HG02981 (cell line): ENCODE results near the gene PYGL.
"Not testable (repeated sequence)": the region's sequence is repeated elsewhere in the genome, so short reads cannot be mapped to it uniquely, and the experiment has no call there.

Experiments used
- ATAC-seq: cut with Tn5 transposase; IDR thresholded peaks from one replicate; pipeline ENCODE4 v1.9.1; 2021; ENCODE audit warnings: mild to moderate bottlenecking, moderate library complexity; ENCODE audit not compliant: unreplicated experiment

PYGL gene

DNA sequence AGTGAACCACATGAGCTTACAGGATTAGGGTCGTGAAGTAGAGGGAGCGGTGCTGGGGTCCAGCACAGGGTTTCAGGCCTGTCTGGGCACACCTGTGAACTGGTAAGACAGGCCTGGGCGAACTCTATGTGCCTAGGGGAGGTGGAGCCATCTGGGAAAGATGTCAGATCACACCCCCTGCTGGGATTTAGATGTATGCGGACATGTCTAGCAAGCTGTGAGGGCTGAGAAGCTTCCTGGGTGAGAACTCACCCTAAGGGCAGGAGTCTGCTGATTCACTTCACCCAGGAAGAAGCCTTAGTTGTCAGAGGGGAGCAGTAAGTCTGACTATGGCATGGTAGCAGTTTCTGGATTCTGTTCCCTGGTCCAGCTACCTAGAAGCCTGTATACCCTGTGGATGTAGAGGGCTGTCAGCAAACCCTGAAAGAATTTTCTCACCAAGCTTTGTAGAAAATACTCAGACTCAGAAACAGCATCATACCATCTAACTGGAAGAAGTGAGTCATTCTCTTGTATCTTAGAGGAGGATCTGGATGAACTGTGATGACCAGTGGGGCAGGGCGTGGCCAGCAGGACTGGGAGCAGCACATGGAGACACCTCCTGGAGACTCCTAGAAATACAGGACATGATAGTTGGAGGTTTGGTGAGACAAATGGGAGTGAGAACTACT lies 11.2 kb upstream of the PYGL start:
- no peak for ATAC-seq

DNA sequence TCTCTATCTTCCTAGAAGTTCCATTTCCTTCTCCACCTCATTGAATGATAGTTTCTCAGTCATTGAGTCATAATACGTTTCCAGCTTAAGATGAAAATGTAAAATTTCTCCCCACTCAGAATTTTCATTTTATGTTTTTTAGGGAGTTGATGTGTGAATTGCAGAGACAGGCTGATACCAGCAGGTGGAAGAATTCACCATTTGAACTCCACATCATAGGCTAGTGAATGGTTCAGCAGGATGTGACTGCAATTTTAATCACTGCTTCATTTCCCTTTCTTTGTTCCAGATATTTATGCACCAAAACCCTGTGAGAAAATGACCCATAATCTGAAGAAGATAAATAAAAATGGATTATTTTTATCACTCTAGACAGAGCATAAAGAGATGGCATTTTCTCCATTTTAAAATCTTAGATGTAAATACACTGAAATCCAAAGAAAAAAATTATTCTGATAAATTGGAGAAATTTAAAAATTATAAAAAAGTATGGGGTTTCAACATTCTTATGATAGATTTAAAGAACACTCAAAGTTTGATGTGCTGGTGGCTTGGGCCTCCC lies 10.6 kb upstream of the PYGL start:
- ATAC-seq: no peak

DNA sequence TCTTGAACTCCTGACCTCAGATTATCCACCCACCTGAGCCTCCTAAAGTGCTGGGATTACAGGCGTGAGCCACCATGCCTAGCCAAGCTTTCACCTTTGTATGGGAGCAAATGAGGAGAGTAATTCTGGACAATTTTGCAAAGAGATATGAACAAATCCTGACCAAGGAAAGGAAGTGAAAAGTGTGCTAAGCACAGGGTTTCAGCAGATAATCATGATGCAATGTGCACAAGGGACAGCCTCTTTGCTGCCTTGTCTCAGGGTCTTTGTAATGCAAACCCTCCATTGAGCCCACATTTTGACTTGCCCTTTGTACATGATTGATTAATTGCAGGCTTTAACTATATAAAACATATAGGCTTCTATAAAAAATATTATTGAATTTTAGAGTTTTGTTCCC lies 9.2 kb upstream of the PYGL start:
- no peak for ATAC-seq

DNA sequence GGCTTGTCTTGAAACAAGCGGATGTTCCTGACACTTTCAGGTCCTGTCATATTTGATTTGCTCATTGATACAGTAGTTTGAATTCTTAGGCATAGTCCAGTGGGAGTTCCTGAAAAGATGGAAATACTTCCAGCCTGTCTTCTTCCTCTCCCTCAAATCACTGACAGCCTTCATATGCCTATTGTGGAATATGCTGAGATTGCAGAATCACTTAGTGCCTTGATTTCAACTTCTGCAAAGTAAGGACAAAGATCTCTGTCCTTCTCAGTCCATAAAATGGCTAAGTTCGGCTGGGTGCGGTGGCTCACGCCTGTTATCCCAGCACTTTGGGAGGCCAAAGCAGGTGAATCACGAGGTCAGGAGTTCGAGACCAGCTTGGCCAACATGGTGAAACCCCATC lies 6.7 kb upstream of the PYGL start:
- ATAC-seq: no peak

DNA sequence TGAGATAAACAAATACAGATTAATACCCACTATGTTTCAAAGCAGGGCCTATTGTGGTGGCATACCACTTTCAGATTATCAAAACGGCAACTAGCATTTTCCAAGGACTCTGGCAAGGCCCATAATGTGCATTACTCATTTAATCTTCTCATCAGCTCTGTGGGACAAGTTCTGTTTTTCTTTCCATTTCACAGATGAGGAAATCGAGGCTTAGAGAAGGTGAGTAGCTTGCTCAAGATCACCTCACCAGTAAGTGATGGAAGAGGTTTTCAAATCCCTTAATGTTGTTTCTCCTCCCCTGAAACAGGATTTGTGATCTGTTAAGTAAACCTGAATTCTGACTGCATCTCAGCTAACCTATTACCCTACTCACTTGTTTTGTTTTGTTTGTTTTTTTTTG lies 3.9 kb upstream of the PYGL start:
- no peak for ATAC-seq

DNA sequence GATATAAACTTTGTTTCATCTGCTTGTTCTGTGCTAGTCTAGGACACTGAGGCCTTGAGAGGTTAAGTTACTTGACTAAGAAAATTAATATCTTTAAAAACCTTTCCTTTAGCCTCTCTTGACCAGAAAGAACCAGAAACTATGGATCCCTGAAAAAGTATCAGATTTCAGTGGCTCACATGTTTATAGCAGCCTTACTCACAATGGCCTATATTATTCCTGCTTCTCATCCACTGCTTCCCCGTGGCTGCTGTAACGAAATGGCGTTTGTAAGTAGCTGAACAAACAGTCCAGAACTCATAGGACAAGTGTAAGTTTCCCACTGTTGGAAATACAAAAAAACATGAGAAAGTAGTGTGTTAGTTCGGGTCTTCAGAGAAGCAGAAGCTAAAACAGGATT lies 3.2 kb upstream of the PYGL start:
- no peak for ATAC-seq

DNA sequence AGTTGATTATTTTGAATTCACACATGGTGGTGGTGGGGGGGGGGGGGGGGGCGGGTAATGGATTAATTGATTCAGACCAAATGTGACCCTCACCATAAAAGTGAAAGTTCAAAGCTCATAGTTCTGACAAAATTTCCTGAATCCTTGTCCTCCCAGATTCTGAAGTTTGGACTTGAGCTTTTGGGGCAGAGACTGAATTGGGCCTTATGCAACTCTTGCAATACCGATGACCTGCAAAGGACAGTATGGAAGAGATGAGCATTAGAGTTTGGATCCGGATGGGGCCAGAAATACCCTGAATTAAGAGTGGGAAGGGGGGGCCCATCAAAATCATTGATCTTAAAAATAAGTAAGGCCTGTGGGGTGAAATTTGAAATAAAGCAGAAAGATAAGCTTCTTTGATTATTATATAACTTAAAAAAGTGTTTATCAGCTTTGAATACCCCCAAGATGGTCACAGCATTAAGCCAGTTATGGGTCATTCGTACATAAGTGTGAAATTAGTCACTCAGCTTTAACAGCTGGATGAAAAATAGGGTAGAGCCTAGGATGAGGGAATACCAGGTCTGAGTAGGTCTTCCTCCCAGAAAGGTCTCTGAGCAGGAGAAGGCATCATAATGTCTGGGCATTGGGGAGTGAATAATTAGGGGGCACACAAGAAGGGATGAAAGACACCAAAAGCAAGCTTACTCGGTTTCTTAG lies 2.1 kb upstream of the PYGL start:
- ATAC-seq: no peak

DNA sequence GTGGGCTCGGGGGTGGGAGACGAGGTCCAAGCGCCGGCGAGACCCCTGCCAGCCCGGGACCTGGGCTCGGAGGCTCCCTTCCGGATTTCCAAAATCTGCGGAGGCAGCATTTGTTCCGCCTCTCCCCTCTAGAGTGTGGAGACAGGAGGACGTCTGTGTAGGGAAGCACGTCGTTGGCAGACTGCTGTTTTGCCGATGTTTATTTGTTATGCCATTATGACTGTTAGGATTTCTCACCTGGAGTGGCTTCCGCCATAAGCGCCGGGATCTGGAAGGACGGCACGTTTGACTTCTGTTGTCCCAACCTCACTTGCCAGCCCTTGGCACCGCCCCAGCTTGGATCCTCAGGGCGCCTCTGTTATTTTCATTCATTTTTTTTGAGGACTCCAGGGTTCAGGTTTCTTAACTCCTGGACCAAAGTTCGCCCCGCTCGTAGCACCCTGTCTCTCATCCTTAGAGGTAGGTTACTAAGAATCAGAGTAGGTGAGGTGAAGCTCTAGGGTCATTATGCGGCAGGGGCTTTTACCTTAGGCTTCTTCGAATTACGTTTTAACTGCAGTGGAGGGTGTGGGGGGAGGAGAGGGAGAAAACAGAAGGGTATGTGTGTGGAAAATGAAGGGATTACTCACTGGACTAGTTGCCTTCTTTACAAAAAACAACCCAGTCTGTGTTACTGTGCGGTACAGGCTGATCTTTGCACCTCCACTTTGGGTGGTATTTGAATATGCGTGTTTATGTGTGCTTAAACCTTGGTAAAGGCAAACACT lies 547 bp upstream of the PYGL start:
- ATAC-seq: peak; percentile 18

DNA sequence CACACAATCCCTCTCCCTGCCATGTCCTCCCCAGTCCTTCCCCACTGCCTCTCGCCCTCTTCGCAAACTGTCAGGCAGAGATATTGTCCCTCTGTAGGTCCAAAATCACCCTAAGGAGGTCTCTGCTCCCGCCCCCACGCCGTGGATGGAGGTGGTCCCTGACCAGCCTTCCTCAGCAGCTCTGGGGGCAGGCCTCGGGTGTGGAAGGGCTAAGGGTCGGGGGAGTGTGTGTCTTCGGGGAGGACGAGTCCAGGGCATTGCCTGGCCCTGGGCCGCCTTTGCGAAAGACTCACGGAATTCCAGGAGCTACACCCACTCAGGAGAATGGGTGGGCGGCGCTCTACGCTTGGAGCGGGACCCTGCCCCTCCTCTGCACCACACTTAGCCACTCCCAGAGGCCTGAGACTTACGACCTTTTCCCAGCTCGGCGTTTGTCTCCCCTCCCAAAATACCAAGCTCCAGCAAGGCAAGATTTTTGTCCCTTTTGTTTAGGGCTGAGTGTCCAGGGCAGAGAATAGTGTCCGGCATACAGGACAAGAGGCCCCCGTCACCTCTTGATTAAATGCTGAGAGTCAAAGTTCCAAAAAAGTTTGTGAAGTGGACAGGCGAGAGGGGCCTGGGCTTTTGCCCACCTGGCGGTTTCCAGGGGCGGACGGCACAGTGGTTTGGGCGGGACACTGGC lies 881 bp downstream of the PYGL start:
- ATAC-seq: no peak

DNA sequence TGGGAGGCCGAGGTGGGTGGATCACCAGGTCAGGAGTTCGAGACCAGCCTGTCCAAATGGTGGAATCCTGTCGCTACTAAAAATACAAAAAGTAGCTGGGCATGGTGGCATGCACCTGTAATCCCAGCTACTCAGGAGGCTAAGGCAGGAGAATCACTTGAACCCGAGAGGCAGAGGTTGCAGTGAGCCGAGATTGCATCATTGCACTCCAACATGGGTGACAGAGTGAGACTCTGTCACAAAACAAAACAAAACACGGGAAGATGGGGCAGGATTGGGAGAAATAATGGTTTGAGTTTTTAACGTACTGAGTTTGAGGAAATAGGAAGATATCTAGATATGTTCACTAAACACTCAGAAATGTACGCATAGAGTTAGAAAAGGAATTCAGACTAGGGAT lies 2.6 kb downstream of the PYGL start:
- not testable (repeated sequence) for ATAC-seq

DNA sequence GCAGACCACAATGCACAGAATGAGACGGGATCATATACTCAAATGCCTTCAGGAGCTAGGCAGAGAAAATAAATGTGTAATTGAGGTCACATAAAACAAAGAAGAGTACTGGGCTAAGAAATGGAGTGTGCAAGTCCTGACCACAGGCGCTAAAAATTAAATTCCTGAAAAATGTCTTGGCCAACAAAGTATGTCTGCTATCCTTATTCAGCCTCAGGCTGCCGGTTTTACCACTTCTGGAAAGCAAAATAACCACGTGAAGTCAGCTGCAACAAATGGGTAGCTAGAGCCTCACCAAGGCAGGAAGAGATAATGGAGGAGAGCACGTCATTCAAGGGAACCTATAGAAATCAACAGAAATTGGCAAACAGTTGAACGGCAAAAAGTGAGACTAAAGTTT lies 3.1 kb downstream of the PYGL start:
- no peak for ATAC-seq

DNA sequence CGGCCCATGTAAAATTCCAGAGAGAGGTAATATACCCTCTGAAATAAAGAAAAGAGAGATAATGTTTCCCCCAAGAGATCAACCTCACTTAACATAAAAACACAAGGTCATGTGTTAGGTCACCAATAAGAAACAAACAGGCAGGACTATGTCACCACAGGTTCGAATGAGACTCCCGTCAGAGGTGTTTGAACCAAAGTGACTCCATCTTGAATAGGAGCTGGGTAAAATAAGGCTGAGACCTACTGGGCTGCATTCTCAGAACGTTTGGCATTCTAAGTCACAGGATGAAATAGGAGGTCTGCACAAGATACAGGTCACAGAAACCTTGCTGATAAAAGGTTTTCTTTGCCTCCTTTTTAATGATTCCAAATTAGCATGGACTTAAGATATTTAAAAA lies 6.5 kb downstream of the PYGL start:
- no peak for ATAC-seq

DNA sequence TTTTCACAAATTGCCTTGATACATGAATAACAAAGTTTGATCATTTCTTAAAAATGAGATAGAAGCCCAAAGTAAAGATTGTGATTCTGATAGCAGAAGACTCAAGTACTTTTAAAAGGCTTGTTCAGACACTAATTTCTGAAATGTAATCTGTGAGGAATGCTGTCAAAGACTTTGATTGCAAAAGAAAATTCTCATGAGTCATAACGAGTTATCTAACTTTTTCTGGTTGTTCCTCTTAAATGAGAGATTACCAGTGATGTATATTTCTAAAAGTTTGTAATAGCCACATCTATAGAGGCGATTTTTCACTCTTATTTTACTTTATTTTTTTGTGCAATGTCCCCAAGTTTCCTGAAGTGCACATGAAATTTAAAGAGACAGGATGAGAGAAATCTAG lies 7.0 kb downstream of the PYGL start:
- no peak for ATAC-seq

DNA sequence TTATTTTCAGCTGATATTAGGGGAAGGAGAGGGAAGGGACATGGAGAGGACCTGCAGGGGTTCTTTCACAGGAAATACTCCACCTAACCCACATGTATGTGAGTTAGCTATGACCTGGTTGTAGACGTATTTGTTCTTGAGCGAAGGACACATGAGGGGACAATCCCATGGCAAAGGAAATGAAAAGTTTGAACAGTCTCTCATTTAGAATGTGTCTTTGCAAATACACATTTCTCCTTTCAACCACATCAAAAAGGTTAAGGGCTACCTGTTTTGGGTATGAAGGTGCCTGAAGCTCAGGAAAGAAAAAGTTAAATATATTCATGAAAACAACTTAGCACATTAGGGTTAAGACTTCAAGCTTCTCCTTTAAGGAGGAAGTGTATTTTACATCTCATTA lies 7.4 kb downstream of the PYGL start:
- ATAC-seq: no peak

DNA sequence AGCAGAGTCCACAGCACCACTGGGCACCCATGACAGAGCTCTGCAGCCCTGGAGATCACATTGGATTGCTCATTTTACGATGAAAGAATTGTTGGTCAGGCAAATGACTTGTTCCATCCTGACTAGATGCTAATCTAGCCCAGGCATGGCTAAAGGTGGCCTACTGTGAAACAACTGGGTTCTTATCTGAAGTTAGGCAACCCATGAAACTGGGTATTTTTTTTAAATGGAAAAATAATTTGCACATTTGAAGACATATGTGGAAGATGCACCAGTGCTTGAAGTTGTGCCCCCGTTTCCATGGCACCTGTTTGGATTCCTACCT lies 8.3 kb downstream of the PYGL start:
- no peak for ATAC-seq

DNA sequence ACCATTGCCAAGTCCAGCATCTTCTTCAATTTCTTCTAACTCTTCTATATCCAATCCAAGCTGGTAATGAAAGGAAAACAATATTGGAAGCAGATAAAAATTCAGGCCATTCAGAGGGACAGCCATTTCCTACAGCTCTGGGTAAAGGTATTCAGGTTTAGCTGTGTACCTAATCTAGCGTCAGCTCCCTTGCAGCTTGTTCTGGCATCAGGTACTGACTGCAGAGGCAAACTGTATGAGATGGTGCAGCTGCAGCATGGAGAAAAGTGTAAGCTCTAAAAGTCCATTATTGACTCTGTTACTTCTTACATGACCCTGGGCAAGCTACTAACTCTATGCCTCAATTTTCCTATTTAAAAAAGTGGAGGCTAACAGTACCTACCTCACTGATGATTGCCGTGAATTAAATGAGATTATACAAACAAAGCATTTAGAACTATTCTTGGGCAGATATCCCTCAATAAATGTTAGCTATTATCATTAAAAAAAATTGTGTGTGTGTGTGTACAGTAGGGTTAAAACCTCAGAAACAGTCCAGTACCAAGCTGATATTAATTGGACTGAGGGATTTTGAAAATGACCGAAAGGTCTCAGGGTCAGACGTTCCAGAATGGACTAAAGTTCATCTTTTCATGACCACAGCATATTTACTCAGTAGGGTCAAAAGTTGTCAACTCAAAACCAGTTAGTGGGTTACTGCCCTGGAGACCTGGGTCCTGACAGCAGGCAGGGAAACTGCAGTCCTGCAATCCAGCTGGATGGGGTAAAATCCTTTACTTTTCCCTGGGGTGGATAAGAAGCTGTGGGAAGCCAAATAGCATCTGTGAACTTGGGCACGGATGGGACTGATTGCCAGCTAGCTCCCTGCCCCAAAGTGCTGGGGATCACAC lies 8.9 kb downstream of the PYGL start:
- ATAC-seq: no peak

DNA sequence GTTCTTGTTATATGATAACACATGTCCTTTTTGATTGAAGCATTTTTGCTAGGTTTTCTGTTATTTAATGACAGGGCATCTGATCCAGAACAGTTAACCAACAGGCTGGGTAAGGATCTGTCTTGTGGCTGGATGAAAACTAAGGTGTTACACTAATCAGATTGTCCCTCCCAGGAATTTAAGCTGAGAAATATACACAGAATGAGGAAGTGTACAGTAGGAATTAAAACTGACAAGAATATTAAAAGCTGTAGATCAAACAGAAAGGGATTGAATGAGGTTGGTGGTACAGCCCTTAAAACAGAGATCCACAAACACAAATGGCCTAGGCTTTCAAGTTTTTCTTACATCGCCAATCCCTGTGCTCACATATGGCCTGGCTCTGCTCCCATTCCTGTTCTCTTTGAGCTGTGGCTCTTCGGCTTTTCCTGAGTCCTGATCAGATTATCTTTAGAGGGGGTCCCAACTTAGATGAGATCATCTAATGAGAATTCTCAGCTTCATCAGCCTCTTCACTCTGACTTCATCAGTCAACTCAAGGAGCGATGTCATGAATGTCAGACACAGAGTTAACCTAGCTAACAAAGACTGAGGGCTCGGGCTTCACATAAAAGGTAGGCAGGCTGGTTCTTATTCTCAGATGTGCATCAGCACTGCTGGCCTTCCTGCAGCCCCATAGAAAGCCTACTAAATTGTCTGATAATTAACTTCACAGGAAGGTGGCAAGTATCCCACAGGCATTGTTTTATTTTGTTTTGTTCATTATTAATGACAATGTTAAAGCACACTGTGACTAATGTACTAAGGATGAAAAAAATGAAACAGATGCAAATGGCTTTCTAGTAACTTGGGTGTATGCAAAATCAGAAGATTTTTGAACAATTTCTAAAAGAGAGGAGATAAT lies 11.4 kb downstream of the PYGL start:
- ATAC-seq: no peak

DNA sequence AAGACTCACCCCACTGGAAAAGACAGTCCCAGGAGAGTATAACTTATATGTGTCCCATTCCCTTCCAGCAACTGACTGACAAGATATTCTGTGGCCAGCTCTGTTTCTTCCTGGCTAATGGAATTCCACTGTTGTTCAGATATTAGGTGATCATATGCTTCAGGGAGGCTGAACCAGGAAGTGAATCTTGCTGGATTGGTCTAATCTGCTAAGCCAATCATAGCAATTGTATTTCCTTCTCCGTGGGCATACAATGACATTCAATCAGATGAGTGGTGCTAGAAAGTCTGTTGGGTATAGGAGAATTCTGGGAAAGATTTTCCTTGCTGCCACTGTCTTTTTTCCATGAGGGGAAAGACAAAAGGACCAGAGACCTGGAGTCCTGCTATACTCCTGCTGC lies 12.1 kb downstream of the PYGL start:
- ATAC-seq: no peak

DNA sequence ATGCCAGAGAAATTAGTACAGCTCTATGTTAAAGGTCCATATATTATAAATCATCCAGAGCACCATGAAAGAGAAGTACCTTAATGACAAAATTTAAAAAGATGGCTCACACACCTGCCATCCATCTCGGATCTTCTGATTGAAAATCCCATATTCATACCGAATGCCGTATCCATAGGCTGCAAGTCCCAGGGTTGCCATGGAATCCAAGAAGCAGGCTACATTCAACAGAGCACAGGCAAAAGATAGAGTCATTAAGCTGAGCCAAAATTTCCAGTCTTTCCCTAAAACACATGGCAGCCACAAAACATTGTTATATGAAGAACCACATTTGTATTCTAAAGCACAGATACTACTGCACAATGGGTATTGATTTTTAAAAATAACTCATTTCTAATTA lies 12.7 kb downstream of the PYGL start:
- ATAC-seq: no peak
